Right lung (tissue), 5 donors: Measurements from ENCODE around the gene SDS. TPM values are rescaled to one million over a fixed set of nuclear protein-coding genes. Genes with fewer than 3 reads are reported as not detected.
A peak's percentile ranks its signal among the peaks of the same experiment; 100 is the strongest.
"Not testable (repeated sequence)": the region's sequence is repeated elsewhere in the genome, so short reads cannot be mapped to it uniquely, and the experiment has no call there.

ENCODE experiments used
- DNase-seq, 2 donors: peaks; one replicate each; pipeline ENCODE4 v3.0.0-alpha.2; 2013
- polyA plus RNA-seq, 5 donors: library from polyadenylated mRNA; unstranded; fragments of 120-200 nt; gene quantifications; one replicate each; pipeline versions ENCODE4 v1.2.1 to v1.2.3, GENCODE V29; 2013; ENCODE audit warnings: inconsistent platforms in 1 of 5, low replicate concordance in 1 of 5; ENCODE audit not compliant: insufficient read length in 5 of 5, insufficient read depth in 1 of 5

The SDS gene
- polyA plus RNA-seq, 5 donors = 0.17 to 0.40 (median 0.28) TPM; not detected in 1

- DNase-seq = no peak
Observed at GRCh38 chr12:113381220-113381619, 22.5 kb downstream of the SDS start.

- no peak for DNase-seq
Observed at GRCh38 chr12:113378291-113378690, 25.4 kb downstream of the SDS start.

GRCh38 chr12:113374823-113375428 is 28.8 kb downstream of the SDS start:
- DNase-seq = no peak

- no peak for DNase-seq
Observed at GRCh38 chr12:113373969-113374368, 29.7 kb downstream of the SDS start.

- no peak for DNase-seq
Observed at GRCh38 chr12:113373440-113373839, 30.2 kb downstream of the SDS start.

GRCh38 chr12:113372371-113372770 is 31.3 kb downstream of the SDS start:
- DNase-seq = no peak

GRCh38 chr12:113371808-113372207 is 31.9 kb downstream of the SDS start:
- DNase-seq = no peak

GRCh38 chr12:113370923-113371682 is 32.6 kb downstream of the SDS start:
- DNase-seq = no peak

- peak; percentile 17 to 28 for DNase-seq
Observed at GRCh38 chr12:113369391-113369985, 34.2 kb downstream of the SDS start.

- no peak for DNase-seq
Observed at GRCh38 chr12:113368331-113368730, 35.4 kb downstream of the SDS start.

GRCh38 chr12:113366827-113367226 is 36.9 kb downstream of the SDS start:
- DNase-seq = no peak

- no peak for DNase-seq
Observed at GRCh38 chr12:113365639-113366395, 37.9 kb downstream of the SDS start.

GRCh38 chr12:113364698-113365097 is 39.0 kb downstream of the SDS start:
- no peak for DNase-seq

- DNase-seq = no peak
Observed at GRCh38 chr12:113361574-113362370, 41.9 kb downstream of the SDS start.

GRCh38 chr12:113359939-113360748 is 43.5 kb downstream of the SDS start:
- no peak for DNase-seq

- DNase-seq = peak; percentile 49
Observed at GRCh38 chr12:113359133-113359938, 44.4 kb downstream of the SDS start.

GRCh38 chr12:113358381-113359132 is 45.1 kb downstream of the SDS start, which contains the start of gene PLBD2:
TSS of gene PLBD2 (plus strand) at chr12:113358587. CDS start at chr12:113358601, 14 bp downstream.
- DNase-seq = peak; percentile 92 to 94

- DNase-seq = not testable (repeated sequence)
Observed at GRCh38 chr12:113354192-113354591, 49.5 kb downstream of the SDS start.

- no peak for DNase-seq
Observed at GRCh38 chr12:113351089-113351488, 52.6 kb downstream of the SDS start.
